GM12801 (cell line): ENCODE data around the gene IPCEF1.

ENCODE experiments used
- CTCF ChIP-seq: IDR thresholded peaks from one replicate; pipeline ENCODE4 v1.5.1; 2011; ENCODE audit warnings: control low read depth; ENCODE audit not compliant: insufficient read length; ENCODE audit errors: extremely low read depth

Gene IPCEF1

GRCh38 chr6:154285826-154286225 lies 70.8 kb downstream of the IPCEF1 start:
- TF ChIP-seq CTCF: no peak

GRCh38 chr6:154284313-154284853 lies 72.2 kb downstream of the IPCEF1 start:
- TF ChIP-seq CTCF: no peak

GRCh38 chr6:154280521-154280920 lies 76.1 kb downstream of the IPCEF1 start:
- TF ChIP-seq CTCF: no peak

GRCh38 chr6:154277629-154278017 lies 79.0 kb downstream of the IPCEF1 start:
- no peak for TF ChIP-seq CTCF

- no peak for TF ChIP-seq CTCF
These were observed 79.6 kb downstream of the IPCEF1 start for GRCh38 chr6:154276810-154277628.

- no peak for TF ChIP-seq CTCF
These were observed 82.4 kb downstream of the IPCEF1 start for GRCh38 chr6:154274168-154274567.

- no peak for TF ChIP-seq CTCF
These were observed 88.1 kb downstream of the IPCEF1 start for GRCh38 chr6:154268486-154268885.
